ENCODE data around the gene TMEM161A. TPM values are rescaled to one million over a fixed set of nuclear protein-coding genes. Genes with fewer than 3 reads are reported as not detected.
A peak's percentile ranks its signal among the peaks of the same experiment; 100 is the strongest.

The TMEM161A gene
- total and polyA plus RNA-seq, 9 of the 15 experiments (the other 6 are each of a cell fraction or from before 2014, with no cell fraction given): 0.63 to 92.3 (median 38.9) TPM

DNA sequence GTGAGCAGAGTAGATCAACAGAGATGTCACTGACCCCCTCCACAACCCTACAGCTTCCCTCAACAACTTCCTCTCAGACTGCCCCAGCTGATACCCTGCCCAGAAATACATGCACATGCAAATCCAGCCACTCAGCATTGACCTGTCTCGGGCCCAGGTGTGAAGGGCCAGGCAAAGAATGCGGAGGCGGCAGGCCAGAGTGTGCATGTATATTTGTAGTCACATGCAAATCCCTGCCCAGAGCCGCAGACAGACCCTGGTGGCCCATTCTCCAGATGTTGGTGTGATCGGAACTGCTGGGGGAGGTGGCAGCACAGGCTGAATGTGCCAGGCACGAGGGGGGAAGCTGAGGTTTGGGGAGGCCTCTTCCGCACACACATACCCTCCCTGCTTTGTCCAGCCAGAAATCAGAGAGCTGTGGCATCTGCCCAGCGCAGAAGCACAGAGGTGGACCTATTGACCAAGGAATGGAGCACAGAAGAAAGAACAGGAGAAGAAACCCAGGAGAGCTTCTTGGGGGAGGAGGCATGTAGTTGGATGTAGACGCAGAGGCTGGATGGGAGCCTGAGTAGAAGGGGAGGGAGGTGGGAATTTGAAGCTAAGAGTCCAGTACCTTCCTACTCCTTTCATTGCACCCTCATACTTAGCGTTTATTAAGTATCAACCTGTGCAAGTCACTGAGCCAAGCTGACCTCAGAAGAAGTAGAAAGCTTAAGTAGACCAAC lies 17.4 kb upstream of the TMEM161A start:
- FAIRE-seq: no peak
- ChIA-PET POLR2A (interaction anchor here (0.8 to 1.5 kb wide), 3 partner anchors 15 to 185 kb away, joined by 3 to 5 read pairs (median 3); partner anchors contain the start of gene MEF2B), CTCF (ENCODE audit: low intra/inter-chr PET ratio) (no interaction called here)
- Histone ChIP-seq H3K4me1 (replicated peaks in 1 of 2; ENCODE audit: control insufficient read depth in 2 of 2, insufficient read depth in 2 of 2, low read length in 2 of 2) (peaks cover 0 to 5% of the 10 kb centered on the region in 2 experiments; a peak in 2 of 5 replicates), H3K9ac (ENCODE audit: insufficient read depth in 1 of 2, low read depth in 2 of 2, low read length in 2 of 2) (no peak overlapping the region), H3K27ac (ENCODE audit: extremely low read depth, low read depth, low read length) (no peak overlapping the region), H3K27me3 (ENCODE audit: control insufficient read depth in 2 of 2, insufficient read depth in 2 of 2, low read length in 2 of 2) (no peaks in the 10 kb centered on the region), H3K36me3 (ENCODE audit: control insufficient read depth, insufficient read depth, low read length) (no peaks in the 10 kb centered on the region), H3K9me3 (replicated peaks; ENCODE audit: control insufficient read depth, insufficient read depth, low read depth, low read length) (no peaks in the 10 kb centered on the region), H3K79me2 (ENCODE audit: control insufficient read depth, insufficient read depth, low read length) (no peaks in the 10 kb centered on the region), H3K9me1 (ENCODE audit: control insufficient read depth, insufficient read depth, low read length) (no peaks in the 10 kb centered on the region), H3K4me3 (no peak overlapping the region), H3K4me2 (ENCODE audit: insufficient read depth, low read length) (no peak overlapping the region), H4K20me1 (replicated peaks; ENCODE audit: control insufficient read depth, insufficient read depth, low read length) (no peaks in the 10 kb centered on the region), H2AFZ (ENCODE audit: low read depth, low read length) (no peak overlapping the region)
- WGBS (ENCODE audit: insufficient coverage, low coverage, missing lambda C conversion rate): 51% methylated on average over 10 of the region's 10 CpGs
- BruUV-seq (replicated peaks): no TSS peak
- intact Hi-C loops (cut with micrococcal nuclease): no loop called here
- no peak for ATAC-seq
- no peak for DNase-seq (ENCODE audit: extremely low read depth in 1 of 4, low spot score in 3 of 4)
- TF ChIP-seq RBM25 (IDR thresholded peaks at IDR 0.05; ENCODE audit: low read depth, low read length, severe bottlenecking) (peak; percentile 27), ZFP36 (IDR thresholded peaks at IDR 0.05; ENCODE audit: low read depth, low read length, partially characterized antibody) (peak; percentile 90)
- TF ChIP-seq, protein P1, sequence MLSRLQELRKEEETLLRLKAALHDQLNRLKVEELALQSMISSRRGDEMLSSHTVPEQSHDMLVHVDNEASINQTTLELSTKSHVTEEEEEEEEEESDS (CRISPR knock-in tag; IDR thresholded peaks at IDR 0.05): no peak
- in situ Hi-C loops (cut with MboI): no loop called here
